Lower leg skin (tissue), 3 donors: ENCODE measurements around the gene ZNF560.

ENCODE experiments used
- CTCF ChIP-seq, 3 donors: fragments of 450-650 bp; IDR thresholded peaks; one replicate each; pipeline ENCODE4 v1.5.1; 2016; ENCODE audit warnings: antibody characterized with exemption in 3 of 3, mild to moderate bottlenecking in 3 of 3, moderate library complexity in 2 of 3
- POLR2A ChIP-seq, 2 donors: fragments of 450-650 bp; IDR thresholded peaks; one replicate each; pipeline ENCODE4 v1.6.1; 2016 to 2017; ENCODE audit warnings: antibody characterized with exemption in 2 of 2, mild to moderate bottlenecking in 1 of 2, moderate library complexity in 1 of 2

DNA sequence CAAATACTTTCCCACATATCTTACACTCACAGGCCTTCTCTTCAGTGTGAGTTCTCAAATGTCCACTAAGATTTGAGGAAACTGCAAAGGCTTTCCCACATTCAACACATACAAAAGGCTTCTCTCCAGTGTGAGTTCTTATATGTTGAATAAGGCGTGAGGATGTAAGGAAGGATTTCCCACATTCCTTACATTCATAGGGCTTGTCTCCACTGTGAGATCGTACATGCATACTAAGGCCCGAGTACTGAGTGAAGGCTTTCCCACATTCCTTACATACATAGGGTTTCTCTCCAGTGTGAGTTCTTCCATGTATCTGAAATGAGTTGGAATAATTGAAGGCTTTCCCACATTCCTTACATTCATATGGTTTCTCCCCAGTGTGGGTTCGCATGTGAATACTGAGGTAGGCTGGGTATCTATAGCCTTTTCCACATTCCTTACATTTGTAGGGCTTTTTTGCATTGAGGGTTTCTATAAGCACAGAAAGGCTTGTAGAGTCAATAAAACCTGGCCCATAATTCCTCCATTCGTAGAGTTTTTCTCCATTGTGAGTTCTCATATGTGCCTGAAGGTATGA, 30.4 kb upstream of the ZNF560 start:
- TF ChIP-seq CTCF (IDR thresholded peaks at IDR 0.05) (no peak), POLR2A (IDR thresholded peaks at IDR 0.05) (no peak)
